ENCODE results near the gene IL20RB. TPM values are rescaled to one million over a fixed set of nuclear protein-coding genes. Genes with fewer than 3 reads are reported as not detected.

Gene IL20RB
- total and polyA plus RNA-seq, 5 donors, result 0.40 to 1.0 (median 0.57) TPM

GRCh38 chr3:137041251-137041650, 83.5 kb downstream of the IL20RB start:
- 69% methylated on average over 2 of the region's 2 CpGs for WGBS
- peaks cover 3% of the 10 kb centered on the region for H3K27me3 ChIP-seq (ENCODE audit: control insufficient read depth, insufficient read depth)
- H3K9me3 ChIP-seq (ENCODE audit: control insufficient read depth, low read length), result no peaks in the 10 kb centered on the region
- ATAC-seq (no peak), DNase-seq (no peak)
- intact Hi-C loops (cut with DNase I), result loop anchor here in 1 of 4 donors (10.0 kb wide), 1 partner anchor 904 kb away; no protein-coding TSS in a partner anchor
- no peak overlapping the region for H3K4me3 ChIP-seq (ENCODE audit: low read length)
- H3K27ac ChIP-seq (ENCODE audit: low read length), result no peak overlapping the region
- no peaks in the 10 kb centered on the region for H3K4me1 ChIP-seq (ENCODE audit: control insufficient read depth, insufficient read depth, low read length)

GRCh38 chr3:137041686-137042085, 83.9 kb downstream of the IL20RB start:
- Histone ChIP-seq H3K4me1 (ENCODE audit: control insufficient read depth, insufficient read depth, low read length) (no peaks in the 10 kb centered on the region), H3K27me3 (ENCODE audit: control insufficient read depth, insufficient read depth) (peaks cover 3% of the 10 kb centered on the region), H3K4me3 (ENCODE audit: low read length) (no peak overlapping the region), H3K27ac (ENCODE audit: low read length) (no peak overlapping the region), H3K9me3 (ENCODE audit: control insufficient read depth, low read length) (no peaks in the 10 kb centered on the region)
- no peak for DNase-seq
- WGBS, result 80% methylated on average over 4 of the region's 4 CpGs
- intact Hi-C loops (cut with DNase I), result loop anchor here in 1 of 4 donors (10.0 kb wide), 1 partner anchor 903 kb away; no protein-coding TSS in a partner anchor
- ATAC-seq, result no peak

GRCh38 chr3:137046747-137047146, 89.0 kb downstream of the IL20RB start:
- DNase-seq (no peak), ATAC-seq (no peak)
- Histone ChIP-seq H3K4me3 (ENCODE audit: low read length) (no peak overlapping the region), H3K4me1 (ENCODE audit: control insufficient read depth, insufficient read depth, low read length) (no peaks in the 10 kb centered on the region), H3K27ac (ENCODE audit: low read length) (no peak overlapping the region), H3K9me3 (ENCODE audit: control insufficient read depth, low read length) (no peaks in the 10 kb centered on the region), H3K27me3 (ENCODE audit: control insufficient read depth, insufficient read depth) (peaks cover 3% of the 10 kb centered on the region)
- intact Hi-C loops (cut with DNase I), result loop anchor here in 1 of 4 donors (10.0 kb wide), 1 partner anchor 898 kb away; no protein-coding TSS in a partner anchor
- 61% methylated on average over 4 of the region's 4 CpGs for WGBS

- Histone ChIP-seq H3K4me3 (ENCODE audit: low read length) (no peak overlapping the region), H3K27ac (ENCODE audit: low read length) (no peak overlapping the region), H3K27me3 (ENCODE audit: control insufficient read depth, insufficient read depth) (peaks cover 3% of the 10 kb centered on the region), H3K4me1 (ENCODE audit: control insufficient read depth, insufficient read depth, low read length) (no peaks in the 10 kb centered on the region), H3K9me3 (ENCODE audit: control insufficient read depth, low read length) (no peaks in the 10 kb centered on the region)
- intact Hi-C loops (cut with DNase I), result loop anchor here in 1 of 4 donors (10.0 kb wide), 1 partner anchor 898 kb away; no protein-coding TSS in a partner anchor
- no peak for ATAC-seq
- no peak for DNase-seq
- 57% methylated on average over 4 of the region's 4 CpGs for WGBS
These were observed 89.5 kb downstream of the IL20RB start for GRCh38 chr3:137047240-137047639.

GRCh38 chr3:137050281-137050680, 92.5 kb downstream of the IL20RB start:
- Histone ChIP-seq H3K27me3 (ENCODE audit: control insufficient read depth, insufficient read depth) (peaks cover 3% of the 10 kb centered on the region), H3K4me3 (ENCODE audit: low read length) (no peak overlapping the region), H3K27ac (ENCODE audit: low read length) (no peak overlapping the region), H3K4me1 (ENCODE audit: control insufficient read depth, insufficient read depth, low read length) (no peaks in the 10 kb centered on the region), H3K9me3 (ENCODE audit: control insufficient read depth, low read length) (no peaks in the 10 kb centered on the region)
- intact Hi-C loops (cut with DNase I), result no loop called here
- ATAC-seq (no peak), DNase-seq (no peak)
- WGBS, result 91% methylated on average over 3 of the region's 3 CpGs

GRCh38 chr3:137052298-137052697, 94.5 kb downstream of the IL20RB start:
- DNase-seq (no peak), ATAC-seq (no peak)
- Histone ChIP-seq H3K4me1 (ENCODE audit: control insufficient read depth, insufficient read depth, low read length) (no peaks in the 10 kb centered on the region), H3K9me3 (ENCODE audit: control insufficient read depth, low read length) (no peaks in the 10 kb centered on the region), H3K27me3 (ENCODE audit: control insufficient read depth, insufficient read depth) (no peaks in the 10 kb centered on the region), H3K27ac (ENCODE audit: low read length) (no peak overlapping the region), H3K4me3 (ENCODE audit: low read length) (no peak overlapping the region)
- intact Hi-C loops (cut with DNase I), result no loop called here
- 75% methylated on average over 1 of the region's 1 CpG for WGBS

Other genes with a start within 250 kb of the IL20RB start
- 10 to 100 TPM; 26.5 to 30.9 (median 27.9) TPM for gene STAG1, start 205.6 kb upstream of the IL20RB start, total RNA-seq
- gene STAG1, start 205.6 kb upstream of the IL20RB start, polyA plus RNA-seq, result 8.1 TPM
- 1 to 10 TPM; 4.3 to 6.5 (median 4.9) TPM for gene SLC35G2, start 138.9 kb upstream of the IL20RB start, total RNA-seq
- 5.7 TPM for gene SLC35G2, start 138.9 kb upstream of the IL20RB start, polyA plus RNA-seq
- gene NCK1, start 95.8 kb upstream of the IL20RB start, total RNA-seq, result 10 to 100 TPM; 21.2 to 38.9 (median 27.9) TPM
- 14.0 TPM for gene NCK1, start 95.8 kb upstream of the IL20RB start, polyA plus RNA-seq